ENCODE data around the gene SPRY1.

SPRY1 gene

GRCh38 chr4:123412091-123412505 lies 15.5 kb downstream of the SPRY1 start:
- no peak for DNase-seq

GRCh38 chr4:123412700-123413512 lies 16.3 kb downstream of the SPRY1 start:
- no peak for DNase-seq

DNA sequence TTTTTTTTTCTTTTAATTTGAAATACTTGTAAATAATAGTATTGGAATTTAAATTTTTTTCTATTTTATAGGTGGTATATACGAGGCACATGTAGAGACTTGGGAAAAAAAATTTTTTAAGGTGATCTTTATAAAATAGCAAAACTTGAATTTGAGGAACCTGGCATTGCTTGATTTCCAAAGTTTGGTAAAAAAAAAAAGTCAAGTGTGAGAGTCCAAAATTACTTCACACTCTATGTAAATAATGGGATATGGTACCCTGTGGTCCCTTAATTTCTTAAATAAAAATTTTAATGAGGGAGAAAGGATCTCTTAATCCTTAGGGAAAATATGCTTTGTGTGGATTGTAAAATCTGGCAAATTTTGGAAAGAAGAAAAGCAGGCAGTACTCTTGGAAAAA lies 19.0 kb downstream of the SPRY1 start:
- no peak for DNase-seq

- DNase-seq: no peak
Measured at GRCh38 chr4:123415977-123416376, 19.4 kb downstream of the SPRY1 start.

DNA sequence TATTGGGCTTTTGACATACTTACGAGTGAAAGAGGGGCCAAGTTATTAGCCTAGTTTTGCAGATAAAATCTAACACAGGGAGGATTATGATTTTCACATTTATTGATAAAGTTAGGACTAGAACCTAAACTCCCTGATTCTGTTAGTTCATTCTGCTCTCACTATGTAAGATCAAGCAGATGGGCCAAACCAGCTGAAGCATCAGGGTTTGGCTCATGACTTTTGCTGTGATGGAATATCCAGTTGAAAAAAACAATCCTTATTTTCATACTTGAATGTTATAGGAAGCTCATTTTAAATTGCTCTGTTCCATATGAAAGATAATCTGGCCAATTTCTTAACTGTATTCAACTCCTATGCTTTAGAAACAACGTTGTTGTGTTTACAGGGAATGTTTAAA lies 21.2 kb downstream of the SPRY1 start:
- no peak for DNase-seq

DNA sequence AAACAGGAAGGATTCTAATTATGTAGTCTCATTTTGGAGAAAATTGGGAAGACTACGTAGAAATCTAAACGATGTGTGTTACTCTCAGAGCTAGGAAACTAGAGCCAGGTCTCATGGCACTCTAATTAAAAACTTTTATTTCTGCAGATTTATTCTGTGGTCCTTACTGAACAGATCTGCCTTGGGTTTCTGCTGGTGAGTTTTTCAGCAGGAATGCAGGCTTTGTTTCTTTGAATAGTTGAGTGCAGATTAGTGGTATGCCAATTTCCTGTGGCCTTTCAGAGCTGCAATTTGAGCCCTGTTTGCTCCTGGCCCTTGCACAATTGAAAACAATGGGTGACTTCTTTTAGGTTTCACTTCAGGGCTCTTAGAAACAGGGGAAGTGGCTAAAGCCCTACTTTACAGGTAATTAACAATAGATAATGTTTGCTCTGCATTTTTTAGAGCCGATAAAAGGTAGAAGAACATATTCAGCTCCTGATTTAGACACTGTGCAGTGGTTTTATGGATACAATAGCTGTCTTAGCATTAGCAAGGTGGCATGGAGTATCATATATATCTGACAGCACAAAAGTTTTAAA lies 21.8 kb downstream of the SPRY1 start:
- DNase-seq: peak; percentile 29 to 33

GRCh38 chr4:123419885-123420755 lies 23.5 kb downstream of the SPRY1 start:
- no peak for DNase-seq

DNA sequence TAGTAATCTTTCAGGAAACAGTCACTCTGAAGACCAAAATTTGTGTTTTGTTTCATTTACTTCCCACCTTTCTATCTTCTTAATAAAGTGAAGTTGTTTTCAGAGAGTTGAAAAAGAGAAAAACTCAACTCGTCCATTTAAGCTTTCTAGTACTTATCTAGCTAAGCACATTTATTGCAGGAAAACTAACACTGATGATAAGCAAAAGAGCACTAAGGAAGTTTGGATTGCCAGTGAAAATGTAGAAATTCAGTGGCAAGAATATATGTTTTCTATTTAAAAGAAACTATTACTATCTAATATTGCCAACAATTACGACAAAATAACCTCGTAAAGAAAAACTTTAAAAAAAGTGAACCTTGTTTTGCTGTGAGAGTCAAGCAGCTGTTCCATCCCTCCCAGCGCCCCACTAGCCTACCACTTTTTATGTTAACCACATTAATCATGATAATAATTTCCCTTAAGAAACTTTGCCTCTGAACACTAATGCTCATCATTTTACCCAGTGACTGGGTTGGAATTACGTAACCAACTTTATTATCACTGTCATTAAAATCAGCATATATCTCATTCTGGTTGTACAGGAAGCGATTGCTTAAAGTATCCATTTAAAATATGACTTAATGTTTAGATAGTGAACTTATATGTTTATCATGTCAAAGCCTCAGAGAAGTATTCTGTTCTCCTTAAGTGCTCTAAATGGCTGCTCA lies 24.8 kb downstream of the SPRY1 start:
- DNase-seq: no peak

GRCh38 chr4:123421937-123422781 lies 25.6 kb downstream of the SPRY1 start:
- DNase-seq: no peak

GRCh38 chr4:123423819-123424218 lies 27.2 kb downstream of the SPRY1 start:
- no peak for DNase-seq

DNA sequence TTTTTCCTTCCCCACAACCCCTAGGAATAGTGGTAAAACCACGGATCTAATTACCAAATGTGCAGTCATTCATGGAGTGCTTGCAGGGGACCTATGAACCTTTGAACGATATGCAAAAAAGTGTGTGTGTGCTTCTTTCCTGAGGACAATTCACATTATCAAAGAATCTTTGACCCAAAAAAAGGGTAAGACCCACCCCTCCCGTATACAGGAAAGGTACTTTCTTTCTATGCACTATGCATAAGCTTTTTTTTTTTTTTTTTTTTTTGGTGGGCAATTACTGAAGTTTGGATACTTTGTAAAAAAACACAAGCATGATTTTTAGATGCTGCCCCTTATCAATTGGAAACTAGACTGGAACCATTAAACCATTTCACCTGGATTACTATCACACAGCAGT lies 31.4 kb downstream of the SPRY1 start:
- DNase-seq: no peak

GRCh38 chr4:123430031-123430430 lies 33.4 kb downstream of the SPRY1 start:
- DNase-seq: no peak

GRCh38 chr4:123430501-123430900 lies 33.9 kb downstream of the SPRY1 start:
- no peak for DNase-seq

- DNase-seq: no peak
Measured at GRCh38 chr4:123433573-123433972, 37.0 kb downstream of the SPRY1 start.

- DNase-seq: no peak
Measured at GRCh38 chr4:123433976-123434375, 37.4 kb downstream of the SPRY1 start.

DNA sequence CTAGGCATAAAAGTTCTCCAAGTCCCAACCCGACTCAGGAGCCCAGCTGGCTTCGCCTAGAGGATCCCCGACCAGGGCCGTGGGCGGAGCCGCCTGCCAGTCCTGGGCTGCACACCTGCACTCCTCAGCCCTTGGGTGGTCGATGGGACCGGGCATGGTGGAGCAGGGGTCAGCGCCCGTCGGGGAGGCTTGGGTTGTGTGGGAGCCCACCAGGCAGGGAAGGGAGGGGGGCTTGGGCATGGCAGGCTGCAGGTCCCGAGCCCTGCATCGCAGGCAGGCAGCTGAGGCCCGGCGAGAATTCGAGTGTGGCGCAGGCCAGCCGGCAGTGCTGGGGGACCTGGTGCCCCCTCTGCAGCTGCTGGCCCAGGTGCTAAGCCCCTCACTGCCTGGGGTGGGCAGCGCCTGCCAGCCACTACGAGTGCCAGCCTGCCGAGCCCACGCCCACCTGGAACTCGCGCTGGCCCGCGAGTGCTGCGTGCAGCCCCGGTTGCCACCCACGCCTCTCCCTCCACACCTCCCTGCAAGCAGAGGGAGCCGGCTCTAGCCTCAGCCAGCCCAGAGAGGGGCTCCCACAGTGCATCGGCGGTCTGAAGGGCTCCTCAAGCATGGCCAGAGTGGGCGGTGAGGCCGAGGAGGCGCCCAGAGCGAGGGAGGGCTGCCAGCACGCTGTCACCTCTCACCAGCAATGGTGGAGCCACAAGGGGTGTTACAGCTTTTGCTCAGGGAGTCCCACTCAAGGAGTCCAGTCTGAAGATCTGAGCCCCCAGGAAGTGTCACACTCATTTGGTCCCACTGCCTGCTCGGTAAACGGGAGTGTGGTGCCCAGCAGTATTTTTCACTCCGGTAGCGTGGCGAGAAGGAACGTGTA lies 38.9 kb downstream of the SPRY1 start:
- DNase-seq: no peak

GRCh38 chr4:123438031-123438430 lies 41.4 kb downstream of the SPRY1 start:
- DNase-seq: no peak

DNA sequence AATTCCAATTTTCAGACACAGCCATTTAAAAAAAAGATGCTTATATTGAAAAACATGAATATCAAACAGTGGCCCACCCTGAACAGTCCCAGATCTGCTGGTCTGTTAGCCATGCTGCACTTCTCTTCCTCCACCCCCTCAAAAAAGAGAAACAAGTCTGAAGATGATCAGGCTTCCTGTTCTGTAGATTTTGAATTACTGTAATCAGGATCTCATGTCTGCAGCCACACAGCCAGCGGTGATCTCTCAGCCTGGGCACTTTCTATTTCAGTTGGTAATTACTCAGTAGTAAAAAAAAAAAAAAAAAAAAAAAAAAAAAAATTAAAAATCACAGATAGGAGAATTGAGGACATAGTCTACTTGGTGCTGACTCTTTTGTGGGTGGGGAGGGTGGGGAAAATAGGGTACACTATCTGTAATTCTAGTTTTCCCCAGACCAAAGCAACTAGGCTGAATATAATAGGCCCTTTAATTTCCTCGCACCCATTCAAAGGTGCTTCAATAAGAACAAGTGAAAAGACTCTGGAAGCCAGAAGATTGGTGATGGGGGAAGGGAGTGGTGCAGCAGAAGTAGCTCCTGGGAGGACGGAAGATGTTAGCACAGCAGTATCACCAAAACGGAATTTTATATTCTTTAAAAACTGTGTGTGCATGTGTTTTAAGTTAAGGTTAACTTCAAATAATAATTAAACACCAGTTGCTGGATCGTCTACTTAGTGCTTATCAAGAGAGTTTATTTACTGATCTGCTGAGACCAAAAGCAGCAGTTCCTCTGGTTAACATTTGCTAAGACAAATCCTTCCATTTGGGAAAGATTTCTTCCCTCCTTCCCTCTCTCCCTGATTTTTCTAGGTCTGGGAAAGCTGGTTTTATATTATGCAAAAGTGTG lies 47.0 kb downstream of the SPRY1 start:
- DNase-seq: no peak

- no peak for DNase-seq
Measured at GRCh38 chr4:123444290-123444731, 47.7 kb downstream of the SPRY1 start.

All from NCI-H1930 (cell line).